OCI-LY1 (cell line): ENCODE measurements around the gene TNRC6A.

Experiments used
- EZH2 ChIP-seq: fragments of 200-600 bp; sonication (generic), shearing (Covaris generic); IDR thresholded peaks from 2 replicates; pipeline ENCODE4 v1.8.0; 2017; ENCODE audit warnings: borderline replicate concordance, mixed run types, mild to moderate bottlenecking, antibody characterized with exemption, low read length, moderate library complexity, mixed read lengths
- TF ChIP-seq, protein P1 (sequence below): fragments of 200-600 bp; sonication (generic), shearing (Covaris generic); IDR thresholded peaks from 2 replicates; pipeline ENCODE4 v1.5.1; 2017; ENCODE audit warnings: mild to moderate bottlenecking, antibody characterized with exemption, low read length, moderate library complexity, mixed read lengths

GRCh38 chr16:24737391-24737871, 8.0 kb downstream of the TNRC6A start:
- TF ChIP-seq, protein P1, sequence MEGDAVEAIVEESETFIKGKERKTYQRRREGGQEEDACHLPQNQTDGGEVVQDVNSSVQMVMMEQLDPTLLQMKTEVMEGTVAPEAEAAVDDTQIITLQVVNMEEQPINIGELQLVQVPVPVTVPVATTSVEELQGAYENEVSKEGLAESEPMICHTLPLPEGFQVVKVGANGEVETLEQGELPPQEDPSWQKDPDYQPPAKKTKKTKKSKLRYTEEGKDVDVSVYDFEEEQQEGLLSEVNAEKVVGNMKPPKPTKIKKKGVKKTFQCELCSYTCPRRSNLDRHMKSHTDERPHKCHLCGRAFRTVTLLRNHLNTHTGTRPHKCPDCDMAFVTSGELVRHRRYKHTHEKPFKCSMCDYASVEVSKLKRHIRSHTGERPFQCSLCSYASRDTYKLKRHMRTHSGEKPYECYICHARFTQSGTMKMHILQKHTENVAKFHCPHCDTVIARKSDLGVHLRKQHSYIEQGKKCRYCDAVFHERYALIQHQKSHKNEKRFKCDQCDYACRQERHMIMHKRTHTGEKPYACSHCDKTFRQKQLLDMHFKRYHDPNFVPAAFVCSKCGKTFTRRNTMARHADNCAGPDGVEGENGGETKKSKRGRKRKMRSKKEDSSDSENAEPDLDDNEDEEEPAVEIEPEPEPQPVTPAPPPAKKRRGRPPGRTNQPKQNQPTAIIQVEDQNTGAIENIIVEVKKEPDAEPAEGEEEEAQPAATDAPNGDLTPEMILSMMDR = no peak
- TF ChIP-seq EZH2 = no peak
